Astrocyte (in vitro differentiated cells and primary cell): ENCODE results near the gene RPL39L. TPM values are rescaled to one million over a fixed set of nuclear protein-coding genes. Genes with fewer than 3 reads are reported as not detected.

Experiments used
- DNase-seq: peaks from one replicate; pipeline ENCODE4 v3.0.0-alpha.2; 2010; ENCODE audit warnings: low read depth
- FAIRE-seq: peaks from 2 replicates; lab custom pipeline; 2011; peaks lifted over from hg19 to GRCh38; lab: Jason Lieb, UNC
- H2AFZ ChIP-seq: 2 replicates; pipeline ENCODE4 v1.6.0; 2012; ENCODE audit warnings: low read depth, low read length, inconsistent platforms
- H3K27ac ChIP-seq: 2 replicates; pipeline ENCODE4 v1.5.1; 2011; ENCODE audit warnings: low read depth, low read length, inconsistent platforms
- H3K27me3 ChIP-seq: 2 replicates; pipeline ENCODE4 v1.6.0; 2011; ENCODE audit warnings: low read length, inconsistent platforms; ENCODE audit not compliant: insufficient read depth
- H3K36me3 ChIP-seq: 2 replicates; pipeline ENCODE4 v1.5.1; 2011; ENCODE audit warnings: low read length, inconsistent platforms; ENCODE audit not compliant: insufficient read depth
- H3K4me1 ChIP-seq: 2 replicates; pipeline ENCODE4 v1.5.1; 2011; ENCODE audit warnings: low read length, inconsistent platforms; ENCODE audit not compliant: insufficient read depth
- H3K4me2 ChIP-seq: 2 replicates; pipeline ENCODE4 v1.6.0; 2012; ENCODE audit warnings: low read length, inconsistent platforms
- H3K4me3 ChIP-seq: 2 replicates; pipeline ENCODE4 v1.5.1; 2011; ENCODE audit warnings: low read depth, mild to moderate bottlenecking, low read length, inconsistent platforms; ENCODE audit not compliant: insufficient read depth
- H3K79me2 ChIP-seq: 2 replicates; pipeline ENCODE4 v1.6.0; 2012; ENCODE audit warnings: mild to moderate bottlenecking, low read length, inconsistent platforms; ENCODE audit not compliant: insufficient read depth
- H3K9ac ChIP-seq: 2 replicates; pipeline ENCODE4 v1.6.0; 2012; ENCODE audit warnings: mild to moderate bottlenecking, low read length, inconsistent platforms
- H3K9me3 ChIP-seq: 2 replicates; pipeline ENCODE4 v1.5.1; 2012; ENCODE audit warnings: low read depth, mild to moderate bottlenecking, low read length, inconsistent platforms; ENCODE audit not compliant: insufficient read depth
- H4K20me1 ChIP-seq: 2 replicates; pipeline ENCODE4 v1.6.0; 2012; ENCODE audit warnings: low read length, inconsistent platforms; ENCODE audit not compliant: insufficient read depth
- H3K27ac Mint-ChIP-seq: one replicate; pipeline ENCODE4 v1.8.0; 2021; ENCODE audit warnings: mild to moderate bottlenecking, mixed read lengths; ENCODE audit not compliant: unreplicated experiment
- H3K27me3 Mint-ChIP-seq: one replicate; pipeline ENCODE4 v1.8.0; 2021; ENCODE audit warnings: low read depth, mixed read lengths; ENCODE audit not compliant: unreplicated experiment
- H3K36me3 Mint-ChIP-seq: one replicate; pipeline ENCODE4 v1.8.0; 2021; ENCODE audit warnings: low read depth, mixed read lengths; ENCODE audit not compliant: unreplicated experiment
- H3K4me1 Mint-ChIP-seq: one replicate; pipeline ENCODE4 v1.8.0; 2021; ENCODE audit warnings: low read depth, mixed read lengths; ENCODE audit not compliant: unreplicated experiment
- H3K4me3 Mint-ChIP-seq: one replicate; pipeline ENCODE4 v1.8.0; 2021; ENCODE audit warnings: mild to moderate bottlenecking, moderate library complexity, mixed read lengths; ENCODE audit not compliant: unreplicated experiment
- H3K9me3 Mint-ChIP-seq: one replicate; pipeline ENCODE4 v1.8.0; 2021; ENCODE audit warnings: mild to moderate bottlenecking, mixed read lengths; ENCODE audit not compliant: unreplicated experiment
- EZH2 ChIP-seq: IDR thresholded peaks from 2 replicates; pipeline ENCODE4 v1.6.1; 2012; ENCODE audit warnings: mild to moderate bottlenecking, low read length, inconsistent platforms; ENCODE audit not compliant: insufficient read depth
- total RNA-seq: library from RNA; stranded (reverse); gene quantifications from 2 replicates; pipeline ENCODE4 v1.2.1, GENCODE V29; 2021
- TF ChIP-seq, protein P1 (sequence below): IDR thresholded peaks from 2 replicates; pipeline ENCODE4 v1.5.1; 2011; ENCODE audit warnings: low read depth, mild to moderate bottlenecking, inconsistent platforms, low read length, moderate library complexity; ENCODE audit not compliant: insufficient read depth

RPL39L gene
- total RNA-seq, 1 donor from 2014 or later, result 6.5 TPM

GRCh38 chr3:187186801-187187421 lies 47.6 kb upstream of the RPL39L start:
- H3K4me3 ChIP-seq, result no peak overlapping the region
- no peaks in the 10 kb centered on the region for H3K9me3 ChIP-seq
- H3K4me1 ChIP-seq, result peaks cover 12% of the 10 kb centered on the region
- no peak overlapping the region for H3K9ac ChIP-seq
- DNase-seq (peak; percentile 98), FAIRE-seq (peak; percentile 45)
- H3K4me2 ChIP-seq, result peak overlapping the region; percentile 60
- H3K4me3 Mint-ChIP-seq, result no peak overlapping the region
- H3K27ac ChIP-seq, result peak overlapping the region; percentile 57
- H3K9me3 Mint-ChIP-seq, result peaks cover 2% of the 10 kb centered on the region
- H3K4me1 Mint-ChIP-seq, result peaks cover 43% of the 10 kb centered on the region
- peak overlapping the region; percentile 90 for H3K27ac Mint-ChIP-seq
- H3K36me3 ChIP-seq, result no peaks in the 10 kb centered on the region
- no peak for TF ChIP-seq EZH2
- TF ChIP-seq, protein P1, sequence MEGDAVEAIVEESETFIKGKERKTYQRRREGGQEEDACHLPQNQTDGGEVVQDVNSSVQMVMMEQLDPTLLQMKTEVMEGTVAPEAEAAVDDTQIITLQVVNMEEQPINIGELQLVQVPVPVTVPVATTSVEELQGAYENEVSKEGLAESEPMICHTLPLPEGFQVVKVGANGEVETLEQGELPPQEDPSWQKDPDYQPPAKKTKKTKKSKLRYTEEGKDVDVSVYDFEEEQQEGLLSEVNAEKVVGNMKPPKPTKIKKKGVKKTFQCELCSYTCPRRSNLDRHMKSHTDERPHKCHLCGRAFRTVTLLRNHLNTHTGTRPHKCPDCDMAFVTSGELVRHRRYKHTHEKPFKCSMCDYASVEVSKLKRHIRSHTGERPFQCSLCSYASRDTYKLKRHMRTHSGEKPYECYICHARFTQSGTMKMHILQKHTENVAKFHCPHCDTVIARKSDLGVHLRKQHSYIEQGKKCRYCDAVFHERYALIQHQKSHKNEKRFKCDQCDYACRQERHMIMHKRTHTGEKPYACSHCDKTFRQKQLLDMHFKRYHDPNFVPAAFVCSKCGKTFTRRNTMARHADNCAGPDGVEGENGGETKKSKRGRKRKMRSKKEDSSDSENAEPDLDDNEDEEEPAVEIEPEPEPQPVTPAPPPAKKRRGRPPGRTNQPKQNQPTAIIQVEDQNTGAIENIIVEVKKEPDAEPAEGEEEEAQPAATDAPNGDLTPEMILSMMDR, result no peak
- no peaks in the 10 kb centered on the region for H3K79me2 ChIP-seq
- H4K20me1 ChIP-seq, result no peaks in the 10 kb centered on the region
- H2AFZ ChIP-seq, result no peak overlapping the region
- H3K36me3 Mint-ChIP-seq, result no peaks in the 10 kb centered on the region
- H3K27me3 ChIP-seq, result no peaks in the 10 kb centered on the region
- H3K27me3 Mint-ChIP-seq, result no peaks in the 10 kb centered on the region

GRCh38 chr3:187186375-187186774 lies 47.1 kb upstream of the RPL39L start:
- H2AFZ ChIP-seq, result no peak overlapping the region
- no peaks in the 10 kb centered on the region for H4K20me1 ChIP-seq
- no peak overlapping the region for H3K4me3 Mint-ChIP-seq
- no peaks in the 10 kb centered on the region for H3K27me3 Mint-ChIP-seq
- no peaks in the 10 kb centered on the region for H3K9me3 ChIP-seq
- peaks cover 12% of the 10 kb centered on the region for H3K4me1 ChIP-seq
- H3K4me2 ChIP-seq, result peak overlapping the region; percentile 60
- H3K9ac ChIP-seq, result no peak overlapping the region
- TF ChIP-seq, protein P1, result no peak
- TF ChIP-seq EZH2, result no peak
- H3K4me1 Mint-ChIP-seq, result peaks cover 43% of the 10 kb centered on the region
- no peaks in the 10 kb centered on the region for H3K36me3 ChIP-seq
- no peaks in the 10 kb centered on the region for H3K79me2 ChIP-seq
- no peaks in the 10 kb centered on the region for H3K27me3 ChIP-seq
- no peak overlapping the region for H3K4me3 ChIP-seq
- FAIRE-seq (no peak), DNase-seq (no peak)
- peak overlapping the region; percentile 6 for H3K27ac Mint-ChIP-seq
- no peaks in the 10 kb centered on the region for H3K36me3 Mint-ChIP-seq
- H3K27ac ChIP-seq, result peak overlapping the region; percentile 57
- H3K9me3 Mint-ChIP-seq, result peaks cover 2% of the 10 kb centered on the region

- DNase-seq (no peak), FAIRE-seq (no peak)
- Mint-ChIP-seq H3K4me3 (no peak overlapping the region), H3K27me3 (no peaks in the 10 kb centered on the region), H3K36me3 (no peaks in the 10 kb centered on the region), H3K4me1 (peaks cover 43% of the 10 kb centered on the region), H3K27ac (peak overlapping the region; percentile 59), H3K9me3 (no peaks in the 10 kb centered on the region)
- TF ChIP-seq, protein P1, result no peak
- no peak for TF ChIP-seq EZH2
- Histone ChIP-seq H3K4me1 (peaks cover 12% of the 10 kb centered on the region), H3K79me2 (no peaks in the 10 kb centered on the region), H3K27me3 (no peaks in the 10 kb centered on the region), H3K27ac (no peak overlapping the region), H2AFZ (no peak overlapping the region), H3K9me3 (no peaks in the 10 kb centered on the region), H3K4me2 (no peak overlapping the region), H3K4me3 (no peak overlapping the region), H4K20me1 (no peaks in the 10 kb centered on the region), H3K9ac (no peak overlapping the region), H3K36me3 (no peaks in the 10 kb centered on the region)
These were observed 46.5 kb upstream of the RPL39L start for GRCh38 chr3:187185759-187186158.
